Neural progenitor cell (in vitro differentiated cells): ENCODE data around the gene ELAVL3.

Source experiments
- CTCF ChIP-seq: fragments of 200-600 bp; sonication (generic); IDR thresholded peaks from 2 replicates; pipeline ENCODE4 v1.5.1; 2017; ENCODE audit warnings: antibody characterized with exemption, mild to moderate bottlenecking
- EZH2 ChIP-seq: fragments of 200-600 bp; sonication (generic); IDR thresholded peaks from 2 replicates; pipeline ENCODE4 v1.6.1; 2017; ENCODE audit warnings: antibody characterized with exemption, mild to moderate bottlenecking, moderate library complexity
- EZH2phosphoT487 ChIP-seq: fragments of 200-600 bp; sonication (generic); IDR thresholded peaks from 2 replicates; pipeline ENCODE4 v1.6.1; 2017; ENCODE audit warnings: antibody characterized with exemption

DNA sequence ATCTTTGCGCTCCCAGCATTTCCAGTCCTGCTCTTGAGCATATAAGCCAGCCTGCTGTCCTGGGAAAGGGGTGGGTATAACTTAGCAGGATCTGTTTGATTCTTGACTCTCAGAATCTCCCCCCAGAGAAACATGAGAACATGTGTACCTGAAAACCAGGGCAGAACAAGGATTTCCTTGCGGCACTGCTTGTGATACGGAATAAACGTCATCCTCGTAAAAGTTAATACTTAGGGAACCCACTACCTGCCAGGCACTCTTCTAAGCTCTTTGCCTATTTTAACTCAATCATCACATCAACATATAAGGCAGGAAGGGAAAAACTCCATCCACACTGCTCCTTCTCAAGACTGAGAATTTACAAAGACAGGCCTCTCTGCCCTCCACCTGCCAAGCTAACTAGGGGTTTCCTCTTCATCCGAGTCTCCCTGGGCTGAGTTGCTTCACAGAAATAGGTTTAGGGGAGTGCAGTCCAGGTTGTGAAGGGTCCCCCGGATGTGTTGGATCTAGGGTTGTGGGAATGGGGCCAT lies 23.7 kb upstream of the ELAVL3 start:
- TF ChIP-seq CTCF, result no peak
- no peak for TF ChIP-seq EZH2
- TF ChIP-seq EZH2phosphoT487, result no peak
